Right forelimb (tissue), 1 donor: ENCODE data around the gene MUSTN1.

Experiments
- DNase-seq: peaks from one replicate; pipeline ENCODE4 v3.0.0-alpha.2; 2018

The MUSTN1 gene

GRCh38 chr3:52831500-52832301 is 3.1 kb downstream of the MUSTN1 start:
- no peak for DNase-seq

GRCh38 chr3:52830535-52831258 is 4.1 kb downstream of the MUSTN1 start, which contains the start of gene ITIH4:
Gene ITIH4, minus strand, starts transcription at chr3:52830672. Its CDS starts 30 bp downstream, at chr3:52830642.
- no peak for DNase-seq

- DNase-seq, result no peak
These were observed 4.8 kb downstream of the MUSTN1 start for GRCh38 chr3:52829906-52830463.

GRCh38 chr3:52829482-52829881 is 5.3 kb downstream of the MUSTN1 start:
- DNase-seq, result no peak

- no peak for DNase-seq
These were observed 6.9 kb downstream of the MUSTN1 start for GRCh38 chr3:52827866-52828376.

- DNase-seq, result no peak
These were observed 7.4 kb downstream of the MUSTN1 start for GRCh38 chr3:52827441-52827840.

GRCh38 chr3:52824037-52824436 is 10.8 kb downstream of the MUSTN1 start:
- no peak for DNase-seq

GRCh38 chr3:52822363-52822762 is 12.5 kb downstream of the MUSTN1 start:
- no peak for DNase-seq

- DNase-seq, result no peak
These were observed 14.1 kb downstream of the MUSTN1 start for GRCh38 chr3:52820736-52821135.

GRCh38 chr3:52819936-52820335 is 14.9 kb downstream of the MUSTN1 start:
- no peak for DNase-seq

- DNase-seq, result no peak
These were observed 17.0 kb downstream of the MUSTN1 start for GRCh38 chr3:52817860-52818259.

- no peak for DNase-seq
These were observed 17.6 kb downstream of the MUSTN1 start for GRCh38 chr3:52817221-52817620.

- DNase-seq, result no peak
These were observed 18.2 kb downstream of the MUSTN1 start for GRCh38 chr3:52816654-52817053.

GRCh38 chr3:52816199-52816598 is 18.6 kb downstream of the MUSTN1 start:
- DNase-seq, result no peak

- DNase-seq, result no peak
These were observed 21.0 kb downstream of the MUSTN1 start for GRCh38 chr3:52813810-52814209.

GRCh38 chr3:52811452-52812011 is 23.3 kb downstream of the MUSTN1 start:
- DNase-seq, result no peak

- no peak for DNase-seq
These were observed 23.9 kb downstream of the MUSTN1 start for GRCh38 chr3:52810923-52811322.

- DNase-seq, result no peak
These were observed 25.0 kb downstream of the MUSTN1 start for GRCh38 chr3:52809662-52810377.

GRCh38 chr3:52809149-52809548 is 25.7 kb downstream of the MUSTN1 start:
- DNase-seq, result no peak

- DNase-seq, result no peak
These were observed 29.4 kb downstream of the MUSTN1 start for GRCh38 chr3:52805270-52806039.

GRCh38 chr3:52801839-52802238 is 33.0 kb downstream of the MUSTN1 start:
- no peak for DNase-seq

GRCh38 chr3:52800079-52800478 is 34.7 kb downstream of the MUSTN1 start:
- DNase-seq, result no peak
